Uterus (tissue), 4 donors: ENCODE results near the gene EMILIN2. TPM values are rescaled to one million over a fixed set of nuclear protein-coding genes. Genes with fewer than 3 reads are reported as not detected.

ENCODE experiments used
- DNase-seq, 2 donors: peaks; one replicate each; pipeline ENCODE4 v3.0.0-alpha.2; 2019 to 2020
- H3K27ac ChIP-seq, 2 donors: fragments of 200-600 bp; sonication (generic); 1 replicate in 1 of 2; 2 replicates in 1 of 2; pipeline ENCODE4 v1.5.1; 2016 to 2018
- H3K27me3 ChIP-seq, 2 donors: fragments of 200-600 bp; sonication (generic); one replicate each; pipeline ENCODE4 v1.5.1; 2018 to 2019; ENCODE audit warnings: control low read depth in 1 of 2
- H3K36me3 ChIP-seq, 2 donors: fragments of 200-600 bp; sonication (generic); one replicate each; pipeline ENCODE4 v1.5.1; 2019; ENCODE audit warnings: control low read depth in 1 of 2
- H3K4me1 ChIP-seq, 2 donors: fragments of 200-600 bp; sonication (generic); one replicate each; pipeline ENCODE4 v1.5.1; 2018 to 2019; ENCODE audit warnings: control low read depth in 1 of 2
- H3K4me3 ChIP-seq, 2 donors: fragments of 200-600 bp; sonication (generic); 1 replicate in 1 of 2; 2 replicates in 1 of 2; pipeline ENCODE4 v1.5.1; 2018 to 2019; ENCODE audit warnings: mild to moderate bottlenecking in 1 of 2
- H3K9me3 ChIP-seq, 2 donors: fragments of 200-600 bp; sonication (generic); one replicate each; pipeline ENCODE4 v1.5.1; 2019; ENCODE audit warnings: control low read depth in 1 of 2
- POLR2A ChIP-seq, 2 donors: fragments of 450-650 bp; IDR thresholded peaks; one replicate each; pipeline ENCODE4 v1.6.1; 2016; ENCODE audit warnings: antibody characterized with exemption in 2 of 2, mild to moderate bottlenecking in 1 of 2, moderate library complexity in 1 of 2
- intact Hi-C: fragments of 100-400 bp; cut with DNase I; formaldehyde crosslinking; loops from one replicate; pipeline ENCODE4 v1.15.1; 2023; ENCODE audit warnings: low total_unique reads
- total RNA-seq, 4 donors: library from RNA; depleted of rRNA in 3 of 4; stranded (reverse); fragments of >200 nt in 3 of 4; gene quantifications; one replicate each; pipeline versions ENCODE4 v1.1.0 to v1.2.4, GENCODE V29; 2014 to 2023
- TF ChIP-seq, protein P1 (sequence below), 4 experiments: fragments of 200-600 bp in 2 of 4; fragments of 450-650 bp in 2 of 4; sonication (generic) in 2 of 4; IDR thresholded peaks; one replicate each; pipeline ENCODE4 v1.5.1; 2016 to 2019; ENCODE audit warnings: antibody characterized with exemption in 4 of 4, mild to moderate bottlenecking in 2 of 4, moderate library complexity in 1 of 4
- donor health status: DM: yes; HTN: yes; CAD: no.

EMILIN2 gene
- total RNA-seq, 4 donors from 2014 or later, result 25.6 to 60.2 (median 43.2) TPM

DNA sequence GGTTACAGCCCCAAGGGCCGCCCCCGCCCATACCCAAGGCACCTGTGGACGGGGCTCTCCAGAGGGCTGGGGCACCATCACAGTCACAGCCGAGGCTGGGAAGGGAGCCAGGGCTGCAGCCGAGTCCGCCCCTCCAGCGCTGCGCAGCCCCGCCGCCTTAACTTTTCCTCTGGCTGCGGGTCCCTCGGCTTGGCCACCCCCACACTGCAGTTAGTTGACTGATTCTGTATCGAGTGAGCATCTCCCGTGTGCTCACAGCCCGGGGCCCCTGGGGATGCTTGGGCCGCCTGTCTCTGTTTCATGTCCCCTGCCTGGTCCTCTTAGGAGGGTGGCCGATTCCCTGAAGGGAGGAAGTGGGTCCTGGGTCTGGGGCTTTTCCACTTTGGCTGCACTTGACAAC is 33.7 kb downstream of the EMILIN2 start:
- TF ChIP-seq, protein P1, sequence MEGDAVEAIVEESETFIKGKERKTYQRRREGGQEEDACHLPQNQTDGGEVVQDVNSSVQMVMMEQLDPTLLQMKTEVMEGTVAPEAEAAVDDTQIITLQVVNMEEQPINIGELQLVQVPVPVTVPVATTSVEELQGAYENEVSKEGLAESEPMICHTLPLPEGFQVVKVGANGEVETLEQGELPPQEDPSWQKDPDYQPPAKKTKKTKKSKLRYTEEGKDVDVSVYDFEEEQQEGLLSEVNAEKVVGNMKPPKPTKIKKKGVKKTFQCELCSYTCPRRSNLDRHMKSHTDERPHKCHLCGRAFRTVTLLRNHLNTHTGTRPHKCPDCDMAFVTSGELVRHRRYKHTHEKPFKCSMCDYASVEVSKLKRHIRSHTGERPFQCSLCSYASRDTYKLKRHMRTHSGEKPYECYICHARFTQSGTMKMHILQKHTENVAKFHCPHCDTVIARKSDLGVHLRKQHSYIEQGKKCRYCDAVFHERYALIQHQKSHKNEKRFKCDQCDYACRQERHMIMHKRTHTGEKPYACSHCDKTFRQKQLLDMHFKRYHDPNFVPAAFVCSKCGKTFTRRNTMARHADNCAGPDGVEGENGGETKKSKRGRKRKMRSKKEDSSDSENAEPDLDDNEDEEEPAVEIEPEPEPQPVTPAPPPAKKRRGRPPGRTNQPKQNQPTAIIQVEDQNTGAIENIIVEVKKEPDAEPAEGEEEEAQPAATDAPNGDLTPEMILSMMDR (IDR thresholded peaks at IDR 0.05), result no peak
- no peak for TF ChIP-seq POLR2A (IDR thresholded peaks at IDR 0.05)
- H3K27me3 ChIP-seq, result no peaks in the 10 kb centered on the region
- peak overlapping the region; percentile 96 to 98 for H3K27ac ChIP-seq
- peaks cover 10 to 16% of the 10 kb centered on the region in 2 donors for H3K4me1 ChIP-seq
- intact Hi-C loops, result no loop called here
- H3K36me3 ChIP-seq, result no peaks in the 10 kb centered on the region
- no peak for DNase-seq
- H3K4me3 ChIP-seq, result no peak overlapping the region
- no peaks in the 10 kb centered on the region for H3K9me3 ChIP-seq

DNA sequence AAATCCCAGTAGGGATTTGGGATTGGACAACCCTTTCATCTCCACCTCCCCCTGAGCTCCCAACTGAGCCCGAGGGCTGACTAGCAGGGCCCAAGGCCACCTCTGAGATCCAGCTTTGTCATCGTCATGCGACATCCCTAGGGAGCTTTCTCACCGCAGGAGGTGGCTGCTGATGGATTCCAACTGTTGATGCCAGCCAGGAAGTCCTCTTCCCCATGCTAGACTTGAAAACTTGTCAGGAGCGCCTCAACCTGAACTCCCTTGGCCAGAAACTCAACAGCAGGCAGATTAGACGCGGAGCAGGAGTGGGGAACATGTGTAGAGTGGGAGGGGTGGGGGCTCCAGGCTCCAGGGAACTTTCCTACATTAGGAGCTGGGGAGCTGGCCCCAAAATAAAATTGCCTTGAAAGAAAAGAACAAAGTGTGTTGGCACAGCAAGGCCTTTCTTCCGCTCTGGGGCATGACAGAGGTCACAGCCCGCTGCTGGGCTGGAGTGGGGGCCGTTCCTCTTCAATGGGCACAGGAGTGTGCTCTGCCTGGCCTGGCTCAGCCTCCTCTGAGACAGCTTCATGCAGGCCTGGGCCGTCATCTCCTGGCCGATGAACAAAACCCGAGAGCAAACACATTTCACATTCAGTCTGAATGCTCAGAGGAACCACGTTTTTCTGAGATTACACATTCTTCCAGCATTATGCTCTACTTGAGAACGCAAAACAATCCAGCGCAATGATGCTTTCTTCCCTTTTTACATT is 34.5 kb downstream of the EMILIN2 start:
- H3K27me3 ChIP-seq, result no peaks in the 10 kb centered on the region
- no peak for TF ChIP-seq POLR2A (IDR thresholded peaks at IDR 0.05)
- TF ChIP-seq, protein P1 (IDR thresholded peaks at IDR 0.05), result peak in 1 of 4 experiments; percentile 33
- no peaks in the 10 kb centered on the region for H3K36me3 ChIP-seq
- H3K9me3 ChIP-seq, result no peaks in the 10 kb centered on the region
- no peak overlapping the region for H3K4me3 ChIP-seq
- peak; percentile 88 to 95 for DNase-seq
- peaks cover 10 to 16% of the 10 kb centered on the region in 2 donors for H3K4me1 ChIP-seq
- H3K27ac ChIP-seq, result peak overlapping the region; percentile 96 to 98
- intact Hi-C loops, result no loop called here

DNA sequence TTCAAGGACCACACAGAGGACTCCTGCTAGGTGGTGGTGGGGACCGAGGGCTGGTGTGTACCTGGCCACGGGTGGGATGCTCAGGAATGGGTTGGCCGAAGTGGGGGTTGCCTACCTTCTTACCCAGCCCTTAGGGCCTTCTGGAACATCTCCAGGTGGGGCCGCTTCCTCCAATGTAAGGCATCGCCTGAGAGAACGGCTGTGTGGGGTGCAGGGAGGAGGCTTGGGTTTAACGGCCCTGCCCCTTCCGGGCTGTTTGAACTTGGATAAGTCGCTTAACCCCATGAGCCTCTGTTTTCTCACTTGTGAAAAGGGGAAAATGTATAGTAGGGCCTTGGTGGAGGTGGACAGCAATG is 35.0 kb downstream of the EMILIN2 start:
- peaks cover 10 to 16% of the 10 kb centered on the region in 2 donors for H3K4me1 ChIP-seq
- H3K9me3 ChIP-seq, result no peaks in the 10 kb centered on the region
- H3K4me3 ChIP-seq, result no peak overlapping the region
- no peaks in the 10 kb centered on the region for H3K27me3 ChIP-seq
- no peaks in the 10 kb centered on the region for H3K36me3 ChIP-seq
- intact Hi-C loops, result no loop called here
- peak overlapping the region; percentile 96 to 98 for H3K27ac ChIP-seq
- TF ChIP-seq, protein P1 (IDR thresholded peaks at IDR 0.05), result no peak
- TF ChIP-seq POLR2A (IDR thresholded peaks at IDR 0.05), result no peak
- peak; percentile 58 to 71 for DNase-seq

DNA sequence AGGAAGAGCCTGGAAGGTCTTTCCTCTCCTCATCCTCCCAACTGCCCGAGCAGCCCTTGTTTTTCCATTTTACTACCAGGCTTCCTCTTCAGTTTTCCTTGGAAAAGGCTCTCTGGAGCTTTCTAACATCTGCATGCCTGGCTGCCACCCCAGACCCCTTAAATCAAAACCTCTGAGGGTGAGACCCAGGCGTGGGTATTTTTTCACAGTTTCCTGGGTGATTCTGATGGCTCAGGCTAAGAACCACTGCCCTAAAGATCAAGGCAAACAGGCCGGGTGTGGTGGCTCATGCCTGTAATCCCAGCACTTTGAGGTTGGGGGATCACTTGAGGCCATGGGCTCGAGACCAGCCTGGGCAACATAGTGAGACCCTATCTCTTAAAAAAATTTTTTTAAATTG is 35.4 kb downstream of the EMILIN2 start:
- peaks cover 10 to 16% of the 10 kb centered on the region in 2 donors for H3K4me1 ChIP-seq
- no peak for DNase-seq
- intact Hi-C loops, result no loop called here
- no peak overlapping the region for H3K4me3 ChIP-seq
- H3K36me3 ChIP-seq, result no peaks in the 10 kb centered on the region
- H3K9me3 ChIP-seq, result no peaks in the 10 kb centered on the region
- no peak for TF ChIP-seq POLR2A (IDR thresholded peaks at IDR 0.05)
- TF ChIP-seq, protein P1 (IDR thresholded peaks at IDR 0.05), result no peak
- no peaks in the 10 kb centered on the region for H3K27me3 ChIP-seq
- H3K27ac ChIP-seq, result peak overlapping the region; percentile 96 to 98

DNA sequence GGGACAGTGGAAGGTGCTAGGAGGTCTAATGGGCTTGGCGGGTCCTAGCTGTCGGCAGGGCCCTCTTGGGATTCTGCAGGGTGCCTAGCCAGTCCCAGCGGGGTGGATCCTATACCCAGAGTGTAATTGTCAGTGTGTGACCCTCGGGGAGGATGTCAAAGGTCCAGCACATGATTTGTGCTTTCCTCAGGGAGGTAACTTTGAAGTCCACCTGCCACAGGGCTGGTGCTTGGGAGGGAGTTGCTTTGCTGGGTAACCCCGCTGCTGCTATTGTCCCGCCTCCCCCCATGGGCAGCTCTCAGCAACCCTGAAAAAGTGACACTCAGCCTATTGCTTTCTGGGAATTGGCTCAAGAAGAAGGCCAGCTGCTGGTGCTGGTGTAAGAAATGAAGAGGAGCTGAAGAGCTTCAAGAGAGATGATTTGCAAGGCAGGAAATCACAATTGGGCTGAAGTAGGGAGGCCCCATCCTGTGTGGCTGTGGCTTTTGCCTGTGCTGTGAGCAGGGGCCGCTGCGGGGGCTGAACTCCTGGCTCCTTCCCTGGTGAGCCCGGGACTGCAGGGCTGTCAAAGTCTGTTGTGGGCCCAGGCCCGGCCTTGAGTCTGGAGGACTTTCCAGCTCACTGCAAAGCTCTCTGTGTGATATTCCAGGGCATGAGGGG is 36.4 kb downstream of the EMILIN2 start:
- TF ChIP-seq, protein P1 (IDR thresholded peaks at IDR 0.05), result no peak
- TF ChIP-seq POLR2A (IDR thresholded peaks at IDR 0.05), result no peak
- H3K27me3 ChIP-seq, result no peaks in the 10 kb centered on the region
- intact Hi-C loops, result no loop called here
- DNase-seq, result peak; percentile 40 to 50
- peak overlapping the region; percentile 96 to 98 for H3K27ac ChIP-seq
- H3K4me3 ChIP-seq, result no peak overlapping the region
- no peaks in the 10 kb centered on the region for H3K36me3 ChIP-seq
- H3K9me3 ChIP-seq, result no peaks in the 10 kb centered on the region
- H3K4me1 ChIP-seq, result peaks cover 10 to 16% of the 10 kb centered on the region in 2 donors
